Rectal smooth muscle tissue (tissue), 1 donor: Measurements from ENCODE around the gene GTPBP2.
"Not testable (repeated sequence)": the region's sequence is repeated elsewhere in the genome, so short reads cannot be mapped to it uniquely, and the experiment has no call there.

Experiments
- H3K27ac ChIP-seq: one replicate; pipeline ENCODE4 v1.7.0; 2013; ENCODE audit warnings: low read depth, low read length, inconsistent platforms
- H3K27me3 ChIP-seq: one replicate; pipeline ENCODE4 v1.7.0; 2013; ENCODE audit warnings: low read length; ENCODE audit not compliant: control insufficient read depth, insufficient read depth
- H3K36me3 ChIP-seq: one replicate; pipeline ENCODE4 v1.7.0; 2013; ENCODE audit warnings: low read length; ENCODE audit not compliant: control insufficient read depth, insufficient read depth
- H3K4me1 ChIP-seq: one replicate; pipeline ENCODE4 v1.7.0; 2013; ENCODE audit warnings: low read length; ENCODE audit not compliant: control insufficient read depth, insufficient read depth
- H3K4me3 ChIP-seq: one replicate; pipeline ENCODE4 v1.7.0; 2013; ENCODE audit warnings: low read length
- H3K9ac ChIP-seq: one replicate; pipeline ENCODE4 v1.7.0; 2013; ENCODE audit warnings: low read length

GTPBP2 gene

GRCh38 chr6:43609402-43609801, 19.7 kb downstream of the GTPBP2 start:
- no peak overlapping the region for H3K9ac ChIP-seq
- no peak overlapping the region for H3K27ac ChIP-seq
- no peak overlapping the region for H3K4me3 ChIP-seq
- peaks cover 17% of the 10 kb centered on the region for H3K36me3 ChIP-seq
- H3K4me1 ChIP-seq: no peaks in the 10 kb centered on the region
- no peaks in the 10 kb centered on the region for H3K27me3 ChIP-seq

- peaks cover 13% of the 10 kb centered on the region for H3K36me3 ChIP-seq
- H3K9ac ChIP-seq: no peak overlapping the region
- H3K4me3 ChIP-seq: no peak overlapping the region
- H3K4me1 ChIP-seq: no peaks in the 10 kb centered on the region
- H3K27me3 ChIP-seq: no peaks in the 10 kb centered on the region
- no peak overlapping the region for H3K27ac ChIP-seq
These were observed 20.3 kb downstream of the GTPBP2 start for GRCh38 chr6:43608807-43609206.

GRCh38 chr6:43608310-43608763, 20.7 kb downstream of the GTPBP2 start:
- Histone ChIP-seq H3K9ac (no peak overlapping the region), H3K4me1 (no peaks in the 10 kb centered on the region), H3K27me3 (no peaks in the 10 kb centered on the region), H3K36me3 (peaks cover 10% of the 10 kb centered on the region), H3K4me3 (no peak overlapping the region), H3K27ac (no peak overlapping the region)

- no peaks in the 10 kb centered on the region for H3K4me1 ChIP-seq
- H3K9ac ChIP-seq: no peak overlapping the region
- H3K27ac ChIP-seq: no peak overlapping the region
- H3K4me3 ChIP-seq: no peak overlapping the region
- H3K36me3 ChIP-seq: peaks cover 7% of the 10 kb centered on the region
- no peaks in the 10 kb centered on the region for H3K27me3 ChIP-seq
These were observed 23.0 kb downstream of the GTPBP2 start for GRCh38 chr6:43606019-43606418.

GRCh38 chr6:43604174-43604573, 24.9 kb downstream of the GTPBP2 start:
- Histone ChIP-seq H3K36me3 (peaks cover 2% of the 10 kb centered on the region), H3K27ac (no peak overlapping the region), H3K9ac (no peak overlapping the region), H3K4me3 (no peak overlapping the region), H3K27me3 (no peaks in the 10 kb centered on the region), H3K4me1 (no peaks in the 10 kb centered on the region)

GRCh38 chr6:43600595-43600994, 28.5 kb downstream of the GTPBP2 start:
- Histone ChIP-seq H3K27ac (no peak overlapping the region), H3K4me3 (no peak overlapping the region), H3K36me3 (peaks cover 2% of the 10 kb centered on the region), H3K4me1 (no peaks in the 10 kb centered on the region), H3K27me3 (no peaks in the 10 kb centered on the region), H3K9ac (no peak overlapping the region)

- Histone ChIP-seq H3K4me3 (no peak overlapping the region), H3K4me1 (no peaks in the 10 kb centered on the region), H3K9ac (no peak overlapping the region), H3K27ac (no peak overlapping the region), H3K27me3 (no peaks in the 10 kb centered on the region), H3K36me3 (no peaks in the 10 kb centered on the region)
These were observed 35.1 kb downstream of the GTPBP2 start for GRCh38 chr6:43593938-43594337.

- not testable (repeated sequence) for H3K4me1 ChIP-seq, H3K9ac ChIP-seq, H3K36me3 ChIP-seq, H3K27me3 ChIP-seq, H3K27ac ChIP-seq, H3K4me3 ChIP-seq
These were observed 39.5 kb downstream of the GTPBP2 start for GRCh38 chr6:43589564-43589963.

- Histone ChIP-seq H3K4me3 (no peak overlapping the region), H3K36me3 (peaks cover 20% of the 10 kb centered on the region)
These were observed 40.9 kb downstream of the GTPBP2 start for GRCh38 chr6:43588194-43588593.

GRCh38 chr6:43584892-43585570, 44.0 kb downstream of the GTPBP2 start:
- peaks cover 23% of the 10 kb centered on the region for H3K36me3 ChIP-seq
- H3K9ac ChIP-seq: no peak overlapping the region
- no peaks in the 10 kb centered on the region for H3K27me3 ChIP-seq
- H3K27ac ChIP-seq: no peak overlapping the region
- H3K4me1 ChIP-seq: no peaks in the 10 kb centered on the region
- no peak overlapping the region for H3K4me3 ChIP-seq

More at GRCh38 chr6:43588194-43588593, 40.9 kb downstream of the GTPBP2 start:
- Histone ChIP-seq H3K9ac (no peak overlapping the region), H3K27me3 (no peaks in the 10 kb centered on the region), H3K27ac (no peak overlapping the region), H3K4me1 (no peaks in the 10 kb centered on the region)

GRCh38 chr6:43582911-43583310, 46.2 kb downstream of the GTPBP2 start:
- Histone ChIP-seq H3K36me3 (peaks cover 23% of the 10 kb centered on the region), H3K4me3 (no peak overlapping the region), H3K9ac (no peak overlapping the region)

GRCh38 chr6:43579171-43579570, 49.9 kb downstream of the GTPBP2 start:
- Histone ChIP-seq H3K27me3 (no peaks in the 10 kb centered on the region), H3K9ac (no peak overlapping the region), H3K4me1 (peaks cover 7% of the 10 kb centered on the region), H3K27ac (no peak overlapping the region), H3K4me3 (no peak overlapping the region), H3K36me3 (peaks cover 10% of the 10 kb centered on the region)

More at GRCh38 chr6:43582911-43583310, 46.2 kb downstream of the GTPBP2 start:
- Histone ChIP-seq H3K27ac (no peak overlapping the region), H3K27me3 (no peaks in the 10 kb centered on the region), H3K4me1 (no peaks in the 10 kb centered on the region)

- H3K36me3 ChIP-seq: peaks cover 6% of the 10 kb centered on the region
- H3K9ac ChIP-seq: no peak overlapping the region
- H3K27ac ChIP-seq: no peak overlapping the region
- peaks cover 7% of the 10 kb centered on the region for H3K4me1 ChIP-seq
- H3K27me3 ChIP-seq: no peaks in the 10 kb centered on the region
- no peak overlapping the region for H3K4me3 ChIP-seq
These were observed 50.3 kb downstream of the GTPBP2 start for GRCh38 chr6:43578748-43579147.
